Fibroblast of lung (primary cell): ENCODE results near the gene TSBP1.
"Not testable (repeated sequence)": the region's sequence is repeated elsewhere in the genome, so short reads cannot be mapped to it uniquely, and the experiment has no call there.

Experiments used
- EZH2 ChIP-seq: IDR thresholded peaks from 2 replicates; pipeline ENCODE4 v1.5.1; 2012; ENCODE audit warnings: low read length, control low read depth, mild to moderate bottlenecking; ENCODE audit errors: missing control alignments
- TF ChIP-seq, protein P1 (sequence below), 2 donors: IDR thresholded peaks in 1 of 2; conservative IDR thresholded peaks in 1 of 2; 1 replicate in 1 of 2; 2 replicates in 1 of 2; pipeline ENCODE4 v1.5.1; 2011 to 2012; ENCODE audit warnings: low read length in 2 of 2, control low read depth in 1 of 2, inconsistent platforms in 1 of 2, low read depth in 1 of 2, mild to moderate bottlenecking in 1 of 2

DNA sequence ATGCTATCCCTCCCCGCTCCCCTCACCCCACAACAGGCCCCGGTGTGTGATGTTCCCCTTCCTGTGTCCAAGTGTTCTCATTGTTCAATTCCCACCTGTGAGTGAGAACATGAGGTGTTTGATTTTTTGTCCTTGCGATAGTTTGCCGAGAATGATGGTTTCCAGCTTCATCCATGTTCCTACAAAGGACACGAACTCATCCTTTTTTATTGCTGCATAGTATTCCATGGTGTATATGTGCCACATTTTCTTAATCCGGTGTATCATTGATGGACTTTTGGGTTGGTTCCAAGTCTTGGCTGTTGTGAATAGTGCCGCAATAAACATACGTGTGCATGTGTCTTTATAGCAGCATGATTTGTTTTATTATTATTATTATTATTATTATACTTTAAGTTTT is 13.2 kb downstream of the TSBP1 start:
- TF ChIP-seq EZH2, result not testable (repeated sequence)
- TF ChIP-seq, protein P1, sequence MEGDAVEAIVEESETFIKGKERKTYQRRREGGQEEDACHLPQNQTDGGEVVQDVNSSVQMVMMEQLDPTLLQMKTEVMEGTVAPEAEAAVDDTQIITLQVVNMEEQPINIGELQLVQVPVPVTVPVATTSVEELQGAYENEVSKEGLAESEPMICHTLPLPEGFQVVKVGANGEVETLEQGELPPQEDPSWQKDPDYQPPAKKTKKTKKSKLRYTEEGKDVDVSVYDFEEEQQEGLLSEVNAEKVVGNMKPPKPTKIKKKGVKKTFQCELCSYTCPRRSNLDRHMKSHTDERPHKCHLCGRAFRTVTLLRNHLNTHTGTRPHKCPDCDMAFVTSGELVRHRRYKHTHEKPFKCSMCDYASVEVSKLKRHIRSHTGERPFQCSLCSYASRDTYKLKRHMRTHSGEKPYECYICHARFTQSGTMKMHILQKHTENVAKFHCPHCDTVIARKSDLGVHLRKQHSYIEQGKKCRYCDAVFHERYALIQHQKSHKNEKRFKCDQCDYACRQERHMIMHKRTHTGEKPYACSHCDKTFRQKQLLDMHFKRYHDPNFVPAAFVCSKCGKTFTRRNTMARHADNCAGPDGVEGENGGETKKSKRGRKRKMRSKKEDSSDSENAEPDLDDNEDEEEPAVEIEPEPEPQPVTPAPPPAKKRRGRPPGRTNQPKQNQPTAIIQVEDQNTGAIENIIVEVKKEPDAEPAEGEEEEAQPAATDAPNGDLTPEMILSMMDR (conservative IDR thresholded peaks at IDR 0.05 in 1 of 2, IDR thresholded peaks at IDR 0.05 in 1 of 2; ENCODE audit: low read depth in 1 of 2, low read length in 2 of 2), result not testable (repeated sequence)
